Dermis microvascular lymphatic vessel endothelial cell (primary cell): ENCODE data around the gene SPATA31D3. TPM values are rescaled to one million over a fixed set of nuclear protein-coding genes. Genes with fewer than 3 reads are reported as not detected.
"Not testable (repeated sequence)": the region's sequence is repeated elsewhere in the genome, so short reads cannot be mapped to it uniquely, and the experiment has no call there.

ENCODE experiments used
- DNase-seq, 2 donors: peaks; one replicate each; pipeline versions ENCODE4 v3.0.0 to v3.0.0-alpha.2; 2010; ENCODE audit warnings: low read depth in 2 of 2
- total RNA-seq: library from RNA; depleted of rRNA; stranded (reverse); fragments of >200 nt; gene quantifications from 2 replicates; pipeline ENCODE4 v1.2.1, GENCODE V29; 2014

Gene SPATA31D3
- not detected in 2 replicates for total RNA-seq

DNA sequence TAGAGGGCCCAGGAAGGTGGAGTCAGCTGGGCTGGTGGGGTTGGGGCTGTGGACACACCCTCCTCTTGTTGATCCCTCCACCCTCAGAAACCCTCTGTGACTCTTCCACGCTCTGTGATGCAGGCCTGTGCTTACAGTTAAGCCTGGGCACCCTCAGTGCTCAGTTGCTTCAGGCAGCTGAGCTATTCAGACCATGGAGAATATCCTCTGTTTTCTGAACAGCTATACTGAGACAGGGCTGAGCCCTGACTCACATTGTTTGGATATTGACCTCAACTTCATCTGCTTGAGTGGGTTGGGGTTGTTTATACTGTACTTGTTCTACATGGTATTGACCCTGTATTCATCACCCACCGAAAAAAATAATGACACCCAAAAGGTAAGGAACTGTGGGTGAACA lies at the start of gene SPATA31D3:
Gene SPATA31D3 (plus strand): TSS at position 108 of the 400 bp plus-strand sequence. CDS start 86 bp downstream, at position 194.
- DNase-seq = not testable (repeated sequence)

DNA sequence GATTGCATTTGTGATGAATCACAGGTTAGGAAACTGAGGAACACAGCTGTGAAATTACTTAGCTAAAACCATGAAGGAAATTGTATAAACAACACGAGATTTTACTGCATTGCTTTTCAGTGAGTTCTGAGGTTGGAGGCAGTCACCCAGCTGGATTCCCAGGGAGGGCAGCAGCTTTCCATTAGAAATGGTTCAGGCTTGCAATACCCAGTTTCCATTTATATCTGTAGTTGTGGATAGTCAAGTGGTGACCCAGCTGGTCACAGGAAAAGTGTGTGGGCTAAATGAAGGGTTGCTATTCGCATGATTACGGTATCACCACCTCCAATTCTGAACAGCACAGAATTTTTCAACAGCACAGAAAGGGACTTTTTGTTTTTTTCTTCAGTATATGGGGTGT lies 49.4 kb upstream of the SPATA31D3 start:
- no peak for DNase-seq

DNA sequence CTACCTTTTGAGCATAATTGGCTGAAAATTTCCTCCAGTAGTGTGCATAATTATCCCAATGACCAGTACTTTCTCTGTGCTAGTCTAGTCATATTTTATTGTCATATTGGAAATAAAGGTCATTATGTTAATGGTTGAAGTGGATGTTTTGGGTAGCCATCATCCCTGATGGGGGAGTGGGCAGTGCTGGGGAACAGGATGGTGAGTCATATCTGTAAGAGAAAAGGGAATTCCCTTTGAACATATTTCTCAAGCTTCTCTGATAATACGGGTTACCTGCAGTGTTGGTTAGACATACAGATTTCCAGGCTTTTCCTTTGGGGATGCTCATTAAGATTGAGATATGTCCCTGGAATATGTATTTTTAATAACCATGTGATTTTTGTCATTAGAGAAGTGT lies 48.4 kb upstream of the SPATA31D3 start:
- DNase-seq = peak in 1 of 2 donors; percentile 28

DNA sequence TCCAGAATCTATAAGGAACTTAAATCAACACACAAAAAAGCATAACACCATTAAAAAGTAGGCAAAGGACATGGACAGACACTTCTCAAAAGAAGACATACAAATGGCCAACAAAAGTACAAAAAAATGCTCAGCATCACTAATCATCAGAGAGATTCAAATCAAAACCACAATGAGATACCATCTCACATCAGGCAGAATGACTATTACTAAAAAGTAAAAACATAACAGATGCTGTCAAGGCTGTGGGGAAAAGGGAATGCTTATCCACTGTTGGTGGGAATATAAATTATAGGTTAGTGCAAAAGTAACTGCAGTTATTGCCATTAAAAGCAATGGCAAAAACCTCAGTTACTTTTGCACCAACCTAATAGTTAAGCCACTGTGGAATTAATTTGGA lies 47.2 kb upstream of the SPATA31D3 start:
- DNase-seq = no peak

DNA sequence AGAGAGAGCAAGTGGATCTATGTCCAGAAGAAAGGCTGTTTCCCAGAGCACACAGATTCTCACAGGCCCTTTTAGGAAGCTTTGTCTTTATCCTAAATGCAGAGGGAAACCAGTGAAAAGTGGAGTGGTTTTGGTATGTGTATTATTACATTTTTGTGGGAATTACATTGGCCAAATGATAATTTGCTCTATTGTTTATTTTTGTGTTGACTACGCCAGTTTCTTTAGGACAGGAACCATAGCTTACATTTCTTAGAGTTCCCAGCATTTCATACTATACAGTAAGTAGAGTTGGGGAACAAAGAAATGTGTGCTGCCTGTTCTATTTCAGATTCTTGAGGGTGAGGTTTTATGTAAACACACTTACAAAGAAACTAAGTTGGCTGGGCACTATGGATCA lies 44.4 kb upstream of the SPATA31D3 start:
- no peak for DNase-seq

DNA sequence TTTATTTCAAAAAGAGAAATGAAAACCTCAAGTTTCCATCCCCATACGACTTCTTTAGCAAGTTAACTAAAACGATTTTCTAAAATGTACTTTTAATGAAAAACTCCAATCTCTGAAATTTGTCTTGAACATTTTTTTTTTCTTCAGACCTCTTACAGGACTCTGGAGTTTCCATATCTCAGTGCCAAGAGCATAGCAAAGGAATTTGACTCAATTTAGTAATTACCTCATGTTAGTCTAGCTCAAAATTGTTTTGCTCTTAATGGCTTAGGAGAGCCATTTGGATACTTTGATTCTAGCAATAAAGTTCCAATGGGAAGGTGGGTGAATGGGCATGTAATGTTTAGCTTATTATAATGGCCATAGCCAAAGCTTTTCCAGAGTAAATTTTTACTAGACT lies 41.1 kb upstream of the SPATA31D3 start:
- no peak for DNase-seq

DNA sequence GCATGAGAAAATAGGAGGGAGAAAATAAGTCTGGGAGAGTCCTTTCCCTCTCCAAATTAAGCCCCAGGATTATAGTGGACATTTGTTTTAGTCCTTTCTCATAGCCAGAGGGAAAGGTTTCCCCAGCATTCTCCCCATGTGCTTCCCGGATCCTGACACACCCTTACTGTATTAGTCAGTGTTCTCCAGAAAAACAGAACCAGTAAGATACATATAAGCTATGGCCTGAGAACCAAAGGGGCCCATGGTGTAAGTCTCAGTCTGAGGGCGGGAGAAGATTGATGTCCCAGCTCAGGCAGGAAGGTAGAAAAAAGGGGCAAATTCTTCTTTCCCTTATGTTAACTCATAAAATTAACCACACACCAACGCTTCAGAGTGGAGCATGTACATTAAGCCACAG lies 40.7 kb upstream of the SPATA31D3 start:
- no peak for DNase-seq

DNA sequence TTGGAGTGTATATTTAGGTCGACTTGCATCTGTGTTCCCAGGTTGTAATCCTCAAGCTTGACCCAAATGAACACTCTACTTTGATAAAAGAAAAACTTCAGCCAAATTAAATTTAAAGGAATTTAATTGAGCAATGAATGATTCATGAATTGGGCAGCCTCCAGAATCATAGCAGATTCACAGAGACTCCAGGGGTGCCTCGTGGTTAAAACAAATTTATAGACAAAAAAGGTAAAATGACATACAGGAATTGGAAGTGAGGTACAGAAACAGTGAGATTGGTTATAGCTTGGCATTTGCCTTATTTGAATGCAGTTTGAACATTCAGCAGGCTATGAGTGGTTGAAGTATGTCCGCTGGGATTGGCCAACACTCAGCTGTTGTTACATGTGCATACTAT lies 36.6 kb upstream of the SPATA31D3 start:
- no peak for DNase-seq

DNA sequence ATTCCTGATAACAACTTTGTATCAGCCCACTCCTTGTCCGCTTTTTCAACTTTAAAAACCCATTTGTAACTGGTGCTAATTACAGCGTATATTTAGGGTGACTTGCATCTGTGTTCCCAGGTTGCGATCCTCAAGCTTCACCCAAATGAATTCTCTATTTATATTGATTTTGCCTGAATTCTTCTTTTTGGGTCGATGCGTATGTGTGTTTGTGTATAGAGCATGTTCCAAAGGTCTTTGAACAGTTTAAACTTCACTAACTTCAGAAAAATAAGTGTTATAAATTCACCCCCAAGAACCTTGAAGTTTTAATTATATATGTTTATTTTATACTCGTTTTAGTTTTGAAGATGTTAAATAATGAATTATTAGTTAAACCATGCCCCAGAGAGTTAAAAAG lies 31.2 kb upstream of the SPATA31D3 start:
- DNase-seq = no peak

DNA sequence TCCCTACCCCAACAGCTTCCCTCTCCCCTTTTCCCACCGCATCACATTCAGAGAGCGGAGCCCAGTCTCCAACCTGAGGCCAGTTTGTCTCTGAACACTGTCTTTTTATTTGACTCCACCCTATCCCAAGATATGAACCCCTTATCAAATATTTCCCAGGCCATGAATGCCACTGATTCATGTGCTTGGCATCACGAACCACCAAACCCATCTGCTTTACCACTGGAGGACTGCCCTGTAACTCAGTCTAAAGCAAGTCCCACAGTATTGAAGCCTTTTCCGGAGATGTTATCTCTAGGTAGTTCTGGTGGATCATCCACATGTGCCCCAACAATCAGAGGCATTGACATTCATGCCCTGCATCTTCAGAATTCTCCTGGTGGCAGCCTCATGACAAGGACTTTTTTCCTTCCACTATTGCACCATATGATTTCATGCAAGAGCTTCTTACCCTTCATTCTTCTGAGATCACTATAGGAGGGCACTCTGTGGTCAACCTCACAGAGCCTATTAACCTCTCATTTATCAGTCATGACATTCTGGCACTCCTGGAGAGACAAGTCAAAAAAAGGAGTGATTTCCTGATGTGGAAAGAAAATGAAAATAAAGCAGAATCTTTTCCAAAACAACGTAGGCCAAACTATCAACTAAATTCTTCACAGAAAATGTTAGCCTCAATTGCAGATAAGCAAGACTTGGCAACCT lies 27.3 kb upstream of the SPATA31D3 start:
- no peak for DNase-seq

DNA sequence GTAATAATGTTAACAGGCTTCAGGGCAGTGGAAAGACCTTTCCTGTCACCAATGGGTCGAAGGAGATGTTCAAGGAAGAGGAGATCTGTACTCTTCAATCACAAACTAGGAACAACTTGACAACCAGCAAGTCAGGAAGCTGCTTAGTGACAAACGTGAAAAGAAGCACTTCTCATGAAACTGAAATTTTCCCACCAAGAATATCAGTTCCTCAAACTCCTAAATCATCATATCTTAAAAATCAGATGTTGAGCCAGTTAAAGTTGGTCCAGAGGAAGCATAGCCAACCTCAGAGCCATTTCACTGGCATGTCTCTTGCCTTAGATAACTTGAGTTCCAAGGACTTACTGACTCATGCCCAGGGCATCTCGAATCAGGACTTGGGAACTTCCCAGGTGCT lies 24.8 kb upstream of the SPATA31D3 start:
- not testable (repeated sequence) for DNase-seq

DNA sequence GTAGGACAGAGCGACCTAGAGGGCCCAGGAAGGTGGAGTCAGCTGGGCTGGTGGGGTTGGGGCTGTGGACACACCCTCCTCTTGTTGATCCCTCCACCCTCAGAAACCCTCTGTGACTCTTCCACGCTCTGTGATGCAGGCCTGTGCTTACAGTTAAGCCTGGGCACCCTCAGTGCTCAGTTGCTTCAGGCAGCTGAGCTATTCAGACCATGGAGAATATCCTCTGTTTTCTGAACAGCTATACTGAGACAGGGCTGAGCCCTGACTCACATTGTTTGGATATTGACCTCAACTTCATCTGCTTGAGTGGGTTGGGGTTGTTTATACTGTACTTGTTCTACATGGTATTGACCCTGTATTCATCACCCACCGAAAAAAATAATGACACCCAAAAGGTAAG lies 15.0 kb upstream of the SPATA31D3 start, which contains the start of gene SPATA31D4:
Gene SPATA31D4 (plus strand): TSS at position 124 of the 400 bp plus-strand sequence. CDS start 86 bp downstream, at position 210.
- DNase-seq = not testable (repeated sequence)

DNA sequence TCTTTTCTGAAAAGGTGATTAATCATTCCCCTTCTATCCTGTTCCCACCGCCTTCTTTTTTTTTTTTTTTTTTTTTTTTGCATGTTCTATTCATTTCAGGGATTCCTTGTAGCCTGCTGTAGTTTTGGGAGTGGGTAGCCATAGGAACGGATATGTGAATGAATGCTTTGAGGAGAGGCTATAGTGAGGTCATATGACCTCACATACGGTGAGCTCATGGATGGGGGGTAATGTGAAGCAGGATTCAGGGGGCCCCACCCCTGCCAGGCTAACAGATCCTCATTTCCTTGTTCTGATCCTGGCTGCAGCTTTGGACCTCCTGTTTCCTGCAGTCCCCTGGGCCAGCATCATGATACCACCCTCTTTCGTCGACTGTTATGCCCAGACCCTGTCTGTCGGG lies 13.2 kb upstream of the SPATA31D3 start:
- DNase-seq = not testable (repeated sequence)

DNA sequence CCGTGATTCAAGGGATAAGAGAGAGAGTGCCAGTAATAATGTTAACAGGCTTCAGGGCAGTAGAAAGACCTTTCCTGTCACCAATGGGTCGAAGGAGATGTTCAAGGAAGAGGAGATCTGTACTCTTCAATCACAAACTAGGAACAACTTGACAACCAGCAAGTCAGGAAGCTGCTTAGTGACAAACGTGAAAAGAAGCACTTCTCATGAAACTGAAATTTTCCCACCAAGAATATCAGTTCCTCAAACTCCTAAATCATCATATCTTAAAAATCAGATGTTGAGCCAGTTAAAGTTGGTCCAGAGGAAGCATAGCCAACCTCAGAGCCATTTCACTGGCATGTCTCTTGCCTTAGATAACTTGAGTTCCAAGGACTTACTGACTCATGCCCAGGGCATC lies 9.8 kb upstream of the SPATA31D3 start:
- not testable (repeated sequence) for DNase-seq

DNA sequence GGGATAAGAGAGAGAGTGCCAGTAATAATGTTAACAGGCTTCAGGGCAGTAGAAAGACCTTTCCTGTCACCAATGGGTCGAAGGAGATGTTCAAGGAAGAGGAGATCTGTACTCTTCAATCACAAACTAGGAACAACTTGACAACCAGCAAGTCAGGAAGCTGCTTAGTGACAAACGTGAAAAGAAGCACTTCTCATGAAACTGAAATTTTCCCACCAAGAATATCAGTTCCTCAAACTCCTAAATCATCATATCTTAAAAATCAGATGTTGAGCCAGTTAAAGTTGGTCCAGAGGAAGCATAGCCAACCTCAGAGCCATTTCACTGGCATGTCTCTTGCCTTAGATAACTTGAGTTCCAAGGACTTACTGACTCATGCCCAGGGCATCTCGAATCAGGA lies 5.3 kb downstream of the SPATA31D3 start:
- not testable (repeated sequence) for DNase-seq

DNA sequence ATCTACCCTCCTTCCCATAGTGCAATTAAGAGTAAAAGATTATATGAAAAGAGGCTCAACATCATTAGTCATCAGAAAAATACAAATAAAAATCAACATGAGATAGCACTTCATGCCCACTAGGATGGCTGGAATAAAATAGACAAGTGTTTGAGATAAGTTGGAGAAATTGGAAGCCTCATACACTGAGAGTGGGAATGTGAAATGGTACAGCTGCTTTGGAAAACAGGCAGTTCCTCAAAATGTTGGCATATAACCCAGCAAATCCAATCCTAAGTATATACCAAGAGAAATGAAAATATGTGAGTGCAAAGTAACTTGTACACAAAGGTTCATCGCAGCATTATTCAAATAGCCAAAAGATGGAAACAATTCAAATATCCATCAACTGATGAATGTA lies 9.8 kb downstream of the SPATA31D3 start:
- DNase-seq = no peak

DNA sequence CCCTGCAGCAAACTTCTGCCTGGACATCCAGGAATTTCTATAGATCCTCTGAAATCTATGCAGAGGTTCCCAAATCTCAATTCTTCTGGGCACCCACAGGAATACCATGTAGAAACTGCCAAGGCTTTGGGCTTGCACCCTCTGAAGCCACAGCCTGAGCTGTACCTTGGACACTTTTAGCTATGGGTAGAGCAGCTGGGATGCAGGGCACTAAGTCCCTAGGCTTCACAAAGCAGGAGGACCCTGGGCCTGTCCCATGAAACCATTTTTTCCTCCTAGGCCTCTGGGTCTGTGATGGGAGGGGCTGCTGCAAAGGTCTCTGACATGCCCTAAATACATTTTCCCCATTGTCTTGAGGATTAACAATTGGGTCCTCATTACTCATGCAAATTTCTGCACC lies 12.3 kb downstream of the SPATA31D3 start:
- no peak for DNase-seq

DNA sequence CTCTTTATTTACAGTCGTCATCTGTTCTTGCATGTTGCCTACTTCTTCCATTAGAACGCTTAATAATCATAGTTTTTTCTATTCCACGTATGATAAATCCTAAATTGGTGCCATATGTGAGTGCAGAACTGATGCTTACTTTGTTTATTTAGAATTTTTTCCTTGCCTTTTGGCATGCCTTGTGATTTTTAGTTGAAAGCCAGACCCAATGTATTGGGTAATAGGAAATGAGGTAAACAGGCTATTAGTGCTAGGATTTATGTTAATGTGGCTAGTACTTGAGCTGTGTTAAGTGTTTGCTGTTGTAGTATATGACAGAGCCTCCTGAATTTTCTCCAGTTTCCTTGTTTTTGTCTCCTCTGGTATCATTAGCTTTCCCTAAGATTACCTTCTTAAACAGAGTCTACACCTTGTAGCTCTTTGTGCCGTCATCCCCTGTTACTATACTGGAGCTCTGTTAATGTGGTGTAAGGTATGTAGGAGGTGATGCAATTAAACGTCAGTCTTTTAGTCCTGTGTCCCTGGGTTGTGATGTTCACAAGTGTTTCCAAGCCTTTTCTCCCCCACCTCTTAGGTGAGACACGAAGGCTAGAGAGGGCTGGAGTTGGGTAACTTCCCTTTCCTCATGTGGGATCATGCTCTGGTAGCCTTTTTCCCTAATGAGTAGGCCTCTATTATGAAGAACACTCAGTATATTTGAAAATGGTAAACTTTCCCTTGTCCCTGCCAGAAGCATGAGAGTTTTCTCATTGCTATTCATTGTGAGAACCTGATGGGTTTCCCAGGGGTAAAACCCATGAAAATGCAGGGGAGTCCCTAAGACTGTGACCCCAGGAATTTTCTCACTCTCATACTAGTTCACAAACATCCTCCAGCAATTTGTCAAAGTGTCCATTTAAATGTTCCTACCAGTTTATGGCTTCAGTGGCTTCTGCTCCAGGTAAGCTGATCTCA lies 21.2 kb downstream of the SPATA31D3 start:
- no peak for DNase-seq

DNA sequence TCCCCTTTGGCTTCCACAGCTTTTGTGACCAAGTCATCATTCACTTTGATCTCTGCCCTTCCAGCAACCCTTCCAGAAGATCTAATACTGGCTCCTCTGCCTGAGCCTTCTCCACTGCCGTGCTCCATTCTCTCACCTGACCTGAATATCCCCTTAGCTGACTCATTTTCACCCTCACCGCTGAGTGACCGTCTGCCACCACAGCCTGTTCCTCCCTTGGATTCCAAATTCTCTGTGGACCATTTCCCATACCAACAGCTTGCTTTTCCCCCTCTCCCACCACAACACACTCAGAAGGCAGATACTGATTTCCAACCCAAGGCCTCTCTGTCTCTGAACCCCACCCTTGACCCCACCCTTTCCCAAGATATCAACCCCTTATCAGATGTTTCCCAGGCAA lies 24.7 kb downstream of the SPATA31D3 start:
- DNase-seq = no peak

DNA sequence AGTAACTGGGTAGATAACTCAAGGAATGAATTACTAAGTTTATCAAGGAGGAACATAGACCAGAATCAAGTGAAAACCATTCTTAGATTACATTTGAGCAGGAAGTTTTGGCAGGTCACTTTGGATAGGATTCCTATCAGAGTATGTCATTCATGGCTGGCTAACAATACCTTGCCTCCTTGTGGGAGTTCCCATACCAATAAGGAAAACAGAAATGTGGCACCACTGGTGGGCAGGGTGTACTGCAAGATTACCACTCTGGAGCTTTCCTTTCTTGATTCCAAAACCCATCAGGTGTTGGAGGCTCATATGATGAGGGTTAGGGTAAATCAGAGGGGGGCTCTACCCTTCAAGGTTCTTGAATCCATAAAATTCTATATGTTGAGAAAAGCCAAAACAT lies 26.7 kb downstream of the SPATA31D3 start:
- DNase-seq = no peak

DNA sequence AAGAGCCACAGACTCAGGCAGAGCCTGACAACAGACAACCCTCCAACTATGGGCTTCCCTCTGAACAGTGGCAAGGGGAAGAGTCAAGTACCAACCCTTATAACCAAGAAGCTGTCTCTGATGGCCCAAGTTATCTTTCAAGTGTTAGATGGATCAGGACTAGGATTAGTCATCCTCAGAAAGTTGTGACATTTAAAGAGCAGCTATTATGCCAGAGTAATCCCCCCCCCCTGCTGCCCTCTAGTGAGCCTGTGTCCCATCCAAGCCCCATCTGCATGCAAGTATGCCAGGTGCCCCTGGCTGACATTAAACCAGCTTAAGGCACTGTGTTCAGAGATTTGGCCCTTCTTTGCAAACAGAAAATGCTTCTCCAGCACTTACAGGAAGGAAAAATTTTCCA lies 28.4 kb downstream of the SPATA31D3 start:
- DNase-seq = no peak

DNA sequence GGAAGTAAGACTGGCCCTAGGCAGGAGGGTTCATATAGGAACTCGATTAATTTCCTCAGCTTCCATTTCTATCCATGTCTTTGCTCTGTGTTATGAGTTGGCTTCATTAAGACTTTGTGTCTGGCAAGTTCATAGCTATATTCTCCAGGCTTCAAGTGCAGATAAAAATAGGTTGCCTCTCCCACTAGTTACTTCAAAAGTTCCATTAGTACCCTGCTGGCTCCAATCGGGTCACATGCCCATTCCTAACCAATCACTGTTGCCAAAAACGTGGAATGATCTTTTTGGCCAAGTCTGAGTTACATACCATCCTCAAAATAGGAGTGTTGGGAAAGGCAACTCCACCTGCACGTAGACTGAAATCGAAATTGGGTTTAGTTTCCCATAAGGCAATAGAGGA lies 31.5 kb downstream of the SPATA31D3 start:
- DNase-seq = no peak

DNA sequence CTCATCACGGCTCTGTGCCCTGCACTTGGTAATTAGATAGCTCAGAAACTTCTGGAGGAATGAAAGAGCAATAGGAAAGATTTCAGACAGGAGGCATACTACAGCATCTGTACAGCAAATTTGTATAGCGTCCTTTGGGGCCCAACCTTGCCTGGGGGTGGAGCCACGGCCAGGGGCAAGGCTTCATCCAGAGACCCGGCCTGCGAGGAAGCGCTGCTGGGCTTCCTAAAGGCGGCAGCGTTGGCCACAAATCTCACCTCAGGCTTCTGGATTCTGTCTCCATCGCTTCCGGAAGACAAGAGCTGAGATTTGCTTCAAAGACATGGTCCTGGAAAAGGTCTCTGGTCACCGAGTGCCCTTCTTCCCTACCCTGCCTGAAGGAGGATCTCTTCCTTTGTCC lies 33.1 kb downstream of the SPATA31D3 start:
- DNase-seq = no peak
